Measurements from ENCODE around the gene CCDC184.

DNA sequence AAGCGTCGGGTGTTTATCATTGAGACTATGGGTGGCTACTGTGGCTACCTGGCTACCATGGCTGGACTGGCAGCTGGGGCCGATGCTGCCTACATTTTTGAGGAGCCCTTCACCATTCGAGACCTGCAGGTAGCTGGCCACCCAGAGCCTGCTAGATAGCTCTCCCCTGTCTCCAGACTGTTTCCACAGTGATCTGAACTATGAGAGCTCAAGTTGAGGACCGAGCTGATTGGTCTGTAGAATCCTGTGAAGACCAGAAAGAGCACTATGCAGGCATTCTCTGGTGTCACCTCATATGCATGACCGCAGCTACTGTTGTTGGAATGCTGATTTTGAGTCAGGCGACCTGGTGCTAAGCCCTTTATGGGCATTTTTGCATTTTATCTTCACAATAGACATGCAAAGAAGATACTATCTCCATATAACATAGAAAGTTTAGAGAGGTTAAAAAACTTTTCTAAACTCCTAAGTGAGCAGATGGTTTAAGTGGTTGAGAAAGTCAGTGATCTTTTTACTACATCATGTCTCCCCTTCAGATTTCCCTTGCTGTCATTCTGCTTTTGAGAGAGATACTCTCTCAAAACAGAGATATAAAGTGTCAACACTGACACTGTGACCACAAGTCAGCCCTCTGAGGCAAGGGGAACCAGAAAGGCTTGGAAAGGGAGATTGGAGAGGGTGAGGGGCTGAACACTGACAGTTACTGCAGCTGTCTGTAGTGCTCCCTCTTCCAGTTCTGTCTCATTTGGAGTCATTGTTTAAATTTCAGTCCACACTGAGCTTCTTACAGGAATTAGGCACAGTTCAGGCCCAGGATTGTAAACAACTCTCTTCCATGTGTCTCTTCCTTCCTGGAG lies 40.4 kb upstream of the CCDC184 start:
- TF ChIP-seq CTCF (conservative IDR thresholded peaks at IDR 0.05) (no peak), EZH2 (IDR thresholded peaks at IDR 0.05; ENCODE audit: low read depth) (no peak)

All from PC-9 (cell line).